ENCODE measurements around the gene RYR3.

RYR3 gene

GRCh38 chr15:33710748-33711147, 400.0 kb downstream of the RYR3 start:
- DNase-seq (ENCODE audit: low spot score): no peak

- no peak for DNase-seq (ENCODE audit: low spot score)
Measured at GRCh38 chr15:33716025-33716424, 405.3 kb downstream of the RYR3 start.

GRCh38 chr15:33720952-33721351, 410.2 kb downstream of the RYR3 start:
- DNase-seq (ENCODE audit: low spot score): no peak

GRCh38 chr15:33722005-33722672, 411.4 kb downstream of the RYR3 start:
- DNase-seq (ENCODE audit: low spot score): no peak

- DNase-seq (ENCODE audit: low spot score): no peak
Measured at GRCh38 chr15:33722673-33723015, 411.9 kb downstream of the RYR3 start.

GRCh38 chr15:33724321-33725036, 413.7 kb downstream of the RYR3 start:
- no peak for DNase-seq (ENCODE audit: low spot score)

GRCh38 chr15:33729653-33730052, 418.9 kb downstream of the RYR3 start:
- DNase-seq (ENCODE audit: low spot score): no peak

- DNase-seq (ENCODE audit: low spot score): no peak
Measured at GRCh38 chr15:33730815-33731214, 420.0 kb downstream of the RYR3 start.

- no peak for DNase-seq (ENCODE audit: low spot score)
Measured at GRCh38 chr15:33735143-33735542, 424.4 kb downstream of the RYR3 start.

- no peak for DNase-seq (ENCODE audit: low spot score)
Measured at GRCh38 chr15:33735637-33736247, 425.0 kb downstream of the RYR3 start.

GRCh38 chr15:33737687-33738601, 427.2 kb downstream of the RYR3 start:
- DNase-seq (ENCODE audit: low spot score): peak; percentile 59

- DNase-seq (ENCODE audit: low spot score): no peak
Measured at GRCh38 chr15:33738941-33739664, 428.3 kb downstream of the RYR3 start.

GRCh38 chr15:33742306-33742705, 431.5 kb downstream of the RYR3 start:
- no peak for DNase-seq (ENCODE audit: low spot score)

- DNase-seq (ENCODE audit: low spot score): peak; percentile 65
Measured at GRCh38 chr15:33742800-33743199, 432.0 kb downstream of the RYR3 start.

- no peak for DNase-seq (ENCODE audit: low spot score)
Measured at GRCh38 chr15:33746203-33746602, 435.4 kb downstream of the RYR3 start.

- no peak for DNase-seq (ENCODE audit: low spot score)
Measured at GRCh38 chr15:33753012-33753411, 442.2 kb downstream of the RYR3 start.

GRCh38 chr15:33754242-33754641, 443.5 kb downstream of the RYR3 start:
- no peak for DNase-seq (ENCODE audit: low spot score)

GRCh38 chr15:33756961-33757360, 446.2 kb downstream of the RYR3 start:
- DNase-seq (ENCODE audit: low spot score): no peak

GRCh38 chr15:33757516-33758232, 446.9 kb downstream of the RYR3 start:
- no peak for DNase-seq (ENCODE audit: low spot score)

- no peak for DNase-seq (ENCODE audit: low spot score)
Measured at GRCh38 chr15:33766389-33766788, 455.6 kb downstream of the RYR3 start.

GRCh38 chr15:33768670-33769190, 458.0 kb downstream of the RYR3 start:
- DNase-seq (ENCODE audit: low spot score): no peak
